Glomerular visceral epithelial cell (primary cell): ENCODE measurements around the gene EMX1.
"Not testable (repeated sequence)": the region's sequence is repeated elsewhere in the genome, so short reads cannot be mapped to it uniquely, and the experiment has no call there.

ENCODE experiments used
- DNase-seq: peaks from one replicate; pipeline ENCODE4 v3.0.0-alpha.2; 2016; ENCODE audit errors: extremely low spot score

The EMX1 gene

DNA sequence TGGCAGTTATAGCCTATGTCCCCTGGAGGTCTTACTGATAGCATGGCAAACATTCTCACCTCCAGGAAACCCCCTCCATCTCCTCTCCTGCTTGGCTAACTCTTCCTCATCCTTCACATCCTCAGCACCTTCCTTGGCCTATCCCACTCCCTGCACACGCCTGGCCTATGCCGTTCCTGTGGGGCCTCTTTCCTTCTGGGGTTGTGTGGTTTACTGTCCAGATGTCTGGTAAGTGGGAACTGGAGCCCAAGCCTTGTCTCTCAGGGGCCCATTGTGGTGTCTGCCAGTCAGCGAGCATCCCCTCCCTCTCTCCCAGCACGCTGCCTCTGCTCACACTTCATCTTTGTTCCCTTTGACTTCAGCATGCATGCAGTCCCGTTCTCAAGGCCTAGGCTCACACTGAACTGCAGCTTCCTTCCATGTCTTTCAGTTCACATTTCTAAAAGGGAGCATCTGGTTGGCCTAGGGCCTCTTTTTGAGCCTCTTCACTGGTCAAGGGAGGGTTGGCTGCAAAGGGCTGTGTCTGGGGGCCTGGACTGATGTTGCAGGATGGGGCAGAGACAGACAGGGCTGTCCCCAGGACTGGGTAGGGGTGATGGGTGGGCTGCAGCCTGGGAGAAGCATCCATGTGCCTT lies 17.0 kb upstream of the EMX1 start:
- no peak for DNase-seq

DNA sequence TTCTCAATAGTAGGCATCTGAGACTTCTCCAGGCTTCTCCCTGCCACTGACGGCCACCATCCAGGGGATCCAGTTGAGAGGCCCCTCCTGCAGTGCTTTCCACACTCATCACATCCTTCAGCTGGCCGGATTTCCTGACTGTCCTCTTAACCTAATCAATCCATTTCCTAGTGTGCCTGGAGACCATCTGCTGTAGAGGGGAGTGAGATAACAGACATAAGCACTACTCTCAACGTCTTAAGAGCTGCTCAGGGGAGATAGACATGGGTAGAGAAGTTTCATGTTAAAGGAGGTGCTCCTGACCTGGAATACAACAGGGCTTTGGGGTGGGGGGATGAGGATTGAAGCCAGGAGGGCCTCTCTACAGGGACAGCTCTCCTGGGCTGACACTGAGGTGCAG lies 15.9 kb upstream of the EMX1 start:
- no peak for DNase-seq

DNA sequence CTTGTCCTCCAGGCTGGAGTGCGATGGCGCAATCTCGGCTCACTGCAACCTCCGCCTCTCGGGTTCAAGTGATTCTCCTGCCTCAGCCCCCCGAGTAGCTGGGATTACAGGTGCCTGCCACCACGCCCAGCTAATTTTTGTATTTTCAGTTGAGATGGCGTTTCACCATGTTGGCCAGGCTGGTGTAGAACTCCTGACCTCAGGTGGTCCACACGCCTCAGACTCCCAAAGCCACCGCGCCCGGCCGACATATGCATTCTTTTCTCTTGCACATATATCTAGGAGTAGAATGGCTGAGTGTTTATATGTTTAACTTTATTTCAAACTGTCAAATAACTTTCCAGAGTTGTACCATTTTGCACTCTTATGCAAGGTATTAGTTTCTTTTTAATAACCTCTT lies 9.9 kb upstream of the EMX1 start:
- not testable (repeated sequence) for DNase-seq

- no peak for DNase-seq
These were observed 8.6 kb upstream of the EMX1 start for GRCh38 chr2:72908741-72909140.

GRCh38 chr2:72911256-72911655 lies 6.1 kb upstream of the EMX1 start:
- DNase-seq, result no peak

GRCh38 chr2:72913486-72914205 lies 3.7 kb upstream of the EMX1 start:
- no peak for DNase-seq

DNA sequence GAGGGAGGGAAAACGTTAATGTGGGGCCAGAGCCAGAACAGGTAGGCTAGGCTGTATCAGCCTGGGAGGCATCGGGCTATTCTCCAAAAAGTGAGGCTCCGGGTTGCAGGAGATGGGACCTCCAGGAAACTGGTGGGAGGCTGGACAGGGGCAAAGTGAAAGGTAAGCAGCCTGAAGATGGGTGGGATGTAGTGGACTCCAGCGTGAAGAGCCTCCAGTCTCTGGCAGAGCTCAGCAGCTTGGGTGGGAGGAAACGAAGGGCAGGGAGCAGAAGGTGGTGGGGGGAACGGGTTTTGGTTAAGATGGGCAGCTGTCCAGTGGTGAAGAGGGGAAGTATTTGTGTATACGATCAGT lies 3.1 kb upstream of the EMX1 start:
- no peak for DNase-seq

- no peak for DNase-seq
These were observed 2.6 kb upstream of the EMX1 start for GRCh38 chr2:72914589-72915319.

GRCh38 chr2:72915320-72915906 lies 1.9 kb upstream of the EMX1 start:
- no peak for DNase-seq

DNA sequence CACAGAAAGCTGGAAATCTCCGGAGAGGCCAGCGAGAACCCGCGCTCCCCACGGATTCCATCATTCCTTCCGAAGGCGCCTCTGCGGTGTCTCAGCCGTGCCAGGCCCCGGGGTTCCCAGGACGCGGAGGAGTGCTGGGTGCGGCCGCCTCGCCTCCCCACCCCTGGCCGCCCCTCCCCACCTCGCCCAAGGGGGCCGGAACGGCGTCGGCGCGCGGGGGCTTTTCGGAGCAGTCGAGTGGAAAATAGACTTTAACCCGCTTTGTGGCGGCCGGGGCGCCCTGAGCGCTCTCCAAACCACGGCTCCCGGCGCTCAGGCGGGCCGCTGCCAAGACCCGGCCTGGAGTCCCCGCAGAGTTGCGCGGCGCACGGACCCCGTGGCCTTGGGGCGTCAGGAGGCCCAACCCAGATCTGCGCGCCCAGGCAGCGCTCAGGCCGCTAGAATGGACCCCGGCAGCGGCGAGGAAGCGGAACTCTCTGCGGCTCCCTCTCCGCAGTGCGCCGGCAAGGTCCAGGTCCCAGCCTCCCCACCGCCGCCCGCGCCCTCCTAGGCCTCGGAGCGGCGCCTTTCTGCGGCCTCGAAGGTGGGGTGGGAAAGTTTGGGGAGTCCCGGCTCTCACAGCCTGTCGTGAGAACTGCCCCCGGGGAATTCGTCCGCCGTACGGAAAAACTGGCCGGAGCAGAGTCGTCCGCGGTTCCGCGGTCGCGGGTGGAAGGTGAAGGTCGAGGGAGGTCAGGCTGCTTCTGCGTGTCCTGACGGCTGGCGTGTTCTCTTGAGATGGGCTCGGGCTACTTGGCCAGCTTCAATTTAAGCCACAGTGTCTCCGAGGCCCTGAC lies 1.2 kb upstream of the EMX1 start:
- DNase-seq, result no peak

- DNase-seq, result no peak
These were observed 579 bp upstream of the EMX1 start for GRCh38 chr2:72916743-72917137.

GRCh38 chr2:72917877-72918553 lies 696 bp downstream of the EMX1 start:
- DNase-seq, result no peak

DNA sequence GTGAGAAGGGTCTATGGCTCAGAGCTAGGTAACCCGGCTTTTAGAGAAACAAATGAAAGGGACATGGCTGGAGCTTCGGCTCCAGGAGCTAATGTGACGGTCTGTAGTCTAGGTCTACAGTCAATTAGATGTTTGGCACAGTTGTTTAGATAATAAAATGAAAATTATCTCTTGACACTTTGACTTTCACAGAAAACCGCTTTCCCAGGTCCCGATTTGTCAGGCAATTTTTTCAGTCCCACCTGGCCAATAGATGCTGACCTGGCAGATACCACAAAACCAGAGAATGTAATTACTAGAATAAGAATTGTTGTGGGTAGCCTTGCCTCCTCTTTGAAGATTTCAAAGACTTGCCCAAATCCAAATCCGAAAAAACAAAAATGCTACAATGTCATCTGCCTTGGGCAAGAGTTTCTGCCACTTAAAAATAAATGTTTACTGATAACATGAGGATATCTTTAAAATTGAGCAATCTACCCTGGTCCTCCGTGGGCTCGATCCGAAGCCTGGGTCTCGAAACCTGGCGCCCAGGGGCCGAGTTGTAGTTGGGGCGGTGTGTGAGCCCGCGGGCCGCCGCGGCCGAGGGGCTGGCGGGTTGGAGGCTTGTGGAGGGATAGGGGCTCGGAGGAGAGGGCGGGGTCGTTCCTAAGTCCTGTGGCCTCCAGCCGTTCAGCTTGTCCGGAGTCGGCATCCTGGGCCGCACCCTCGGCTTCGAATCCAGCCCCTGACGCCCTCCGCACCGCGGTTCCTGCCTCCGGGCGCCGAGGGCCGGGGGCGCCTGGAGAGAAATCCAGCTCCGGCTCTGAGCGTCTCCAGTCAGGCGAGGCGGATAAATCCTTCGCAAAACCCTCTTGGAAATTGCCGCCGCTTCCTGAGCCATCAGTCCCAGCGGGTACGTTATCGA lies 2.3 kb downstream of the EMX1 start:
- DNase-seq, result no peak

DNA sequence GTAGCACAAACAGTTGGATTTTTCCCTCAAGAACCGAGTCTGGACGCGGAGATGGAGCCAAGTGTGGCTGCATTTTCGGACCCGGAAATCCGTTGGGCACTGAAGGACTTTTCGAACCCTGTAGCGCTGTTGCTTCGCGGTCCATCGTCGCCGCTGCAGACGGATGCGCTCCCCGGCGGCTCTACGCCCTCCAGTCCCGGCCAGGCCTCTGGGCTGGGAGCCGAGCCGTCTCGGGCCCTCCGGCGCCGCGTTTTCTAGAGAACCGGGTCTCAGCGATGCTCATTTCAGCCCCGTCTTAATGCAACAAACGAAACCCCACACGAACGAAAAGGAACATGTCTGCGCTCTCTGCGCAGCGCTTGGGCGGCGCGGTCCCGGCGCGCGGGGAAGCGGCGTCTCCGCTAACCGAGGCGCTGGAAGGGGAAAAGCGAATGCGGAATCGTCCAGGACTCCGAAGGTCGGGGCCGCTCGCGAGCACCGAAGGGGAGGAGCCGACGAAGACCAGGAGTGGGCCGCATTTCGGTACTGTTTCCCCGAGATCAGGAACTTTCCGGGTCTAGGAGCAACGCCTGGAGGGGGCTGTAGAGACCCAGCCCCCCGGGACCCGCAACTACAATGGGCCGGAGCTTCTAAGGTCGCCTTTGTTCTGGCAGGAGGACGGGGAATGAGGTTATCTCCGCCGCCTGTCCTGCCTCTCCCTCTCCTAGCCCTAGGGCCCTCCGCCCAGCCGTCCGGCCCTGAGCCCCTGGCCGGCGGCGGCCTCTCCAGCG lies 3.2 kb downstream of the EMX1 start:
- no peak for DNase-seq

DNA sequence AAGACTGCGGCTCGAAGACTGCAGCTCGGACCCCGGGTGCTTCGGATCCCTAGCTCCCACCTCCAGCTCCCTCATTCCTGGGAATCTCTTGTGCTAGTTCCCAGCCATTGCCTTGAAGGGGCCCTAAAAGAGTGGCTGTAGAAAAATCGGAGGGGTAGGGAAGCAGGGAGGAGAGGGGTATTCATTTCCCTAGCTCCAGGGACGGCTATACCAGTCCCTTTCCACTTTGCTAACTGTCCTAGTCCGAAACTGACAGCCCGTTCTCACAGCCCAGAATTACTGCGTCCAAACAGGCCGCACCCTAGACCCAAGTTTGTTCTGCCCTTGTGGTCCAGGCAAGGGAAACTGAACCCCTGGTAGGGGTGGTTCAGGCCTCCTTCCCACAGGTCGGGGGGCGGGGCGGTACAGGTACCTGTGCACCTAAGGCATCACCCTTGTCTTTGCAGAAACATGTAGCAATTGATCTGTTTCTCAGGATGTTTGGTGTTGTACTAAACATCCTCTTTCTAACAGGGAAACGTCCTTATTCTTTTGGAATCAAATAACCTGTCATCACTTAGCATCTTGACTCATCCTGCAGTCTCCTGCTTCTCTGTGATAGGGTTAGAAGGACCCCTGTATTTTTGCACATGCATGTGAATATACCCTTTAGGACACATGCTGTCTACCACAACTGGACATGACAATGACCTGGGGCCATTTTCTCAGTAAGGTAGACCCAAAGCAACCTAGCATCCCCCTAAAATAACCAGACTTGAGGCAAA lies 4.0 kb downstream of the EMX1 start:
- no peak for DNase-seq

DNA sequence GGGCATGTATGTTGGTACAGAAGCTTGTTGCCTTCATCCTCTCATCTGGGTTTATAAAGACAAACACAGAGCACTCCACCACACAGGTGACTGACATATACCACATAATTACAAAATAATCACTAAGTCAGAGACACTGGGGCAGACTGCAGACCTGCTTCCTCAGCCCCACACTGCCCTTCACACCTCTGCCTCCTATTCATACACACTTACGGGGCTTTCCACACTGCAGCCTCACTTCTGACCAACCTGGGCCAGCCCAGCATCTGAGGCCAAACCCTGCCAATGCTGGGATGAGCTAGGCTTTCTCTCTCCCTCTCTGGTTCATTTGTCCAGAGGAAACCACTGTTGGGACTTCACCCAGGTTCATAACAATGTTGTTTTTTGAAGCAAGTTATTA lies 4.5 kb downstream of the EMX1 start:
- DNase-seq, result no peak

- DNase-seq, result no peak
These were observed 6.6 kb downstream of the EMX1 start for GRCh38 chr2:72923833-72924352.
